Measurements from ENCODE around the gene EFNA2. TPM values are rescaled to one million over a fixed set of nuclear protein-coding genes. Genes with fewer than 3 reads are reported as not detected.

The EFNA2 gene
- total RNA-seq, 1 donor from 2014 or later: not detected

DNA sequence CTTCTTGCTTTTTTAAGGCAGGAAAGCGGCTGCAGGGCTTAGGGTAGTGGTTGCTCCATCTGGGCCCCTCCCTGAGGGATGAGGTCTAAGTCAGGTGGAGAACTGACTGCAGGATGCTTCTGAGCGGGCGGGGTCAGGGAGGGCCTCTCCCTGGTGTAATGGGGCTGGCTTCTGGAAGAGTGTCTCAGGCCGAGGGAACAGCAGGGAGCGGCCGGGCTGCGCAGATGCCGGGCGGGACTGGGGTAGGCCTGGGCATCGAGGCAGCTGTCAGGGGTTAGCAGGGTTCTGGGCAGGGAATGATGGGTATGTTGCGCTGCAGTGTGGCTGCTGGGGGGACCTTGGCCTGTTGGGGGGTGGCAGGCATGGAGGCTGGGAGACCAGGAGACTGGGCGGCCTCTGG, 7.6 kb upstream of the EFNA2 start:
- DNase-seq (ENCODE audit: missing footprints): no peak
- intact Hi-C loops (cut with DNase I): loop anchor here (5.0 kb wide), 3 partner anchors 104 to 229 kb away; partner anchors contain the start of genes DAZAP1 and NDUFS7
- ATAC-seq: no peak

DNA sequence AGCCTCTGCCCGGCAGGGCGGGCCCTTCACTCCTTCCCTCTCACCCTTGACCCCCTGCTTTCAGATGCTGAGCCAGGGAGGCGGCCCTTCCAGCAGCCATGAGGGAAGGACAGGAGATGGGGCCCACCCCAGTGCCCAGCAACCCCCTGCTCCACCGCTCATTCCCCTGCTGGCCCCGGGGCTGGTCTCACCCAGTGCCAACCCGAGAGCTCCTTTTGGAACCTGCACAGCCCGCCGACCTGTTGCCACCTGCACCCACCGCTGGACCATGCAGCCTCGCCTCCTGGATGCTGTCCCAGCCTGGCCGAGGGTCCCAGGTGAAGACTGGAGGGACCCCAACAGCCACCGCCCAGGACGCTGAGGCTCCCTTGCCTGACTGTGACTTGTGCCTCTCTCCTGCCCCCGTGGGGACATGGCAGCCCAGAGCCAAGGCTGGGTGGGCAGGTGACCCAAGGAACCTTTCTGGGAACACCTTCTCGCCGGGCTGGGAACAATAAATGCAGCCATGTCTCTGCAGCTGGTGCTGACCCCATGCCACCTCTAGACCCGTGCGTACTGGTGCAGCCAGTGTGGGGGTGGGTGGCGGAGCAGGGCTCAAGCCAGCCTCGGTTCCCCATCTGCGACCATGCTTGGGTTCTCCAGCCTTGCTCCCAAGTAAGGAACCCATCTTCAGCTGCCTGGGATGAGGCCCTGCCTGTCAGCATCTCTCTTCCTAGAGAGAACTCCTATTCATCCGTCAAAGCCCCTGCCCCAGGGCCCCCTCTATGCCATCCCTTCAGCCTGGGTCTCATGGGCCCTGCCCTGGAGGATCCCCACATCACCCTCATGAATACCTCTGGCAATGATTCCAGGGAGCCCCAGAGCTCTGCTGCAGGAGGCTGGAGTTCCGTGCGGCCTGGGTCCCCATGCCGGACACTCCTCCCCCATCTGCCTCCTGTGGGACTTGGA, 6.7 kb upstream of the EFNA2 start:
- no peak for ATAC-seq
- intact Hi-C loops (cut with DNase I): loop anchor here (5.0 kb wide), 3 partner anchors 103 to 228 kb away; partner anchors contain the start of genes DAZAP1 and NDUFS7
- DNase-seq (ENCODE audit: missing footprints): no peak

DNA sequence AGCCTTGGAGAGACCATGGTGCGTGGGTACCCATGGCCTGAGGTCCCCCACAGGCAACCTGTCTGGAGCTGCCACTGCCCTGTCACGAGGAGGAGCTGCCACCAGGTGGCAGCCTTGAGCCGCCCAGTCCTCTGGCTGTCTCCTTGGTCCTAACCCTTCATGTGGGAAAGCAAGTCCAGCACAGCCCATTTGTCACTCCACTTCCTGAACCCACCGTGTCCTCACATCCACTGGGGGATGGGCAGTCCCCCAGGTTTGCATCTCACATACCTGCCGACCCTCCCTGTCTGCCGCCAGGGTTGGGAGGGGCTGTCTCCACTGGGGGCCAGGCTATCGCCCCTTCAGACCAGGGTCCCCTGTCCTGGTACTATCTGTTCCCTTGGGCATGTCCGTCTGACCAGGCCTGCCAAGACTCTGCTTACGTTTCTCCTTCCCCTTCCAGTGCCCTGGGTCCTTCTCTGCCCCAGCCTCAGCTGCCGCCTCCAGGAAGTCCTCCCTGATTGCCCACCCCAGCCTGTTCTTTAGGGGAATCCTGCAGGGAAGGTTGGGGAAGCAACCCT, 5.8 kb upstream of the EFNA2 start:
- DNase-seq (ENCODE audit: missing footprints) (peak; percentile 87), ATAC-seq (peak; percentile 26)
- intact Hi-C loops (cut with DNase I): loop anchor here (5.0 kb wide), 3 partner anchors 102 to 227 kb away; partner anchors contain the start of genes DAZAP1 and NDUFS7

DNA sequence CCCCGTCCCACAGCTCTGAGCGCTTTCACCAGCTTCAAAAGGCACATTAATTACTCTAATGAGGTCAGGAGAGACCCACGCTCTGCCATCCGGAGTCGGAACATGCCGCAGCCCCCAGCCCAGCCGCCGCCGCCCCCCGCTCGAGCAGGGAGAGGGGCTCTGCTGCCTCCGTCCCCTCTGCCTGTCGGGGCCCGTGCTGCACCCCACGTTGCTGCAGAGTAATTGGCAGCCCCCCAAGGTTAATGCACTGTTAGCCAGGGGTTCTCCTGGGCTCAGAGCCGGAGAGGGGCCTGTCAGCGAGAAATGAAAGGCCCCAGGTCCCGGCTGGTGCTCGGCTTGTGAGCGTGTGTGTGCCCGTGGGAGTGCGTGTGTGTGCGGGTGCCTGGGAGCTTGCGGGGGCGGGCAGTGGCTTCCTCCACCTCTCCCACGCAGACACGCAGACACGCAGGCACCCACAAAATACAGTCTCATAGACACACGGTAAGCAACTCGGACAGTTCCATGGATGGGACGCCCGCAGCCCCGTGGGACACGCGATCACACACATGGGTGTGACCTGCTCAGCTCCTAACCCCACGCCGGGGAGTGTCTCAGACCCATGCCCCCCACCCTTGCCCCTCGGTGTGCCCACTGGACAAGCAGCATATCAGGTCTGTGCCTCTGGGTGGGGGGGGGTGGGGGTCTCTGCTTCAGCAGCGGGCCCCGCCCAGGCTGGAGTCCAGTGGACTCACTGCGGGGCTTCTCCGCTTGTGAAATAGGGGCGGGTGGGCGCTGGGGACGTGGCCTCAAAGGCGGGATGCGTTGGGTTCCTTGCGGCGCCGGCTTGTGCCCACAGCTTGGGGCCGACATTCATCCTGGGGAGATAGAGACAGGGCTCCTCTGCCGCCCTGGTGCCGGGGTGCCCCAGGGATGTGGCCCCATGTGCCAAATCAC, 4.8 kb upstream of the EFNA2 start:
- ATAC-seq (no peak), DNase-seq (ENCODE audit: missing footprints) (no peak)
- intact Hi-C loops (cut with DNase I): no loop called here

DNA sequence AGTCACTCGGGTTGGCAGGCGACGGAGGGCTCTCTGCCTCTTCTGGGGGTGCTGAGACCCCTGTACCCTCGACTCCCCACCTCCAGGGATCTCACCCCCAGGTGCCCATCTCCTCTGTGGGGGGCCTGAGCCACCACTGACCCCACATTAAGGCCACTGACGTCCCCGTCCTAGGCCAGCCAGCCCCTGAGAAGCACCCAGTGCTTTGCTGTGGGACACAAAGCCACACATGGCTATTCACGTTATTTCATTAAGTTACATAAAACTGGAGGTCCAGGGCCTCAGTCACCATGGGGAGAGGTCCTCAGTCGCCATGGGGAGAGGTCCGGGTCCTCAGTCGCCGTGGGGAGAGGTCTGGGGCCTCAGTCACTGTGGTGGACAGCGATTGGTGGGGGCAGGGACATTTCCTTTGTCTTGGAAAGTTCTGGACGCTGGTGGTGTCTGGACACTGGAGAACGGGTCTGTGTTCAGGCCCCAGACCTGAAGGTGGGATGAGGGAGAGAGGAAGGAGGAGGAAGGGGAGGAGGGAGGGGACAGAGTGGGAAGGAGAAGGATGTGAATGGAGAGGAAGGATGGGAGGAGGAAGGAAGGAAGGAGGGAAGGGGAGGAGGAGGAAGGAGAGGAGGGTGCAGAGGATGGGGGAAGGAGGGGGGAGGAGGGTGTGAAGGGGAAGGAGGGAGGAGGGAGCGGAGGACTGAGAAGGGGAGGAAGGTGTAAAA, 3.9 kb upstream of the EFNA2 start:
- ATAC-seq: no peak
- intact Hi-C loops (cut with DNase I): no loop called here

DNA sequence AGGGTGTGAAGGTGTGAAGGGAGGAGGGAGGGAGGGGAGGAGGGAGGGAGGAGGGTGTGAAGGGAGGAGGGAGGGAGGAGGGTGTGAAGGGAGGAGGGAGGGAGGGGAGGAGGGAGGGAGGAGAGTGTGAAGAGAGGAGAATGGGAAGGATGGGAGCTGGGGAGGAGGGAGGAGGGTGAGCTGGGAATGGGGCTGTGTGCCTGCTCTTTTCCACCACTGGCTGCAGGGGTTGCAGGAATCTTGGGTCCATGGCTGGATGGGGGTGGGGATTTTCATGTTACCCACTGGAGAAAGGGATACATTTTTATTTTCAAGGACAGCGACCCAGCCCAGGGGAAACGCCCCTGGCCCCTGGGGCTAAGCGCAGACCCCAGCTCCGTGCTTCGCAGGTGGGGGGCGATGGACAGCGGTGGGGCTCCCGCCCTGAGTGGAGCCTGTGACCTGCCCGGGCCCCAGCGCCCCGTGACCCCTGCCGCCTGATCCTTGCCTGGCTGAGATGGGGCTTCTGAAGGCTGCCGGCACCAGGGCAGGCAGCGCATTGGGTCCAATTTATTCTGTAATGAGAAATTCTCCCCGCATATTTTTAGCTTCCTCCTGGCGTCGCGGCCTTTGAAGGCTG, 3.0 kb upstream of the EFNA2 start:
- DNase-seq (ENCODE audit: missing footprints): no peak
- intact Hi-C loops (cut with DNase I): no loop called here
- ATAC-seq: no peak

More for the DNA sequence above, 3.9 kb upstream of the EFNA2 start:
- no peak for DNase-seq (ENCODE audit: missing footprints)

DNA sequence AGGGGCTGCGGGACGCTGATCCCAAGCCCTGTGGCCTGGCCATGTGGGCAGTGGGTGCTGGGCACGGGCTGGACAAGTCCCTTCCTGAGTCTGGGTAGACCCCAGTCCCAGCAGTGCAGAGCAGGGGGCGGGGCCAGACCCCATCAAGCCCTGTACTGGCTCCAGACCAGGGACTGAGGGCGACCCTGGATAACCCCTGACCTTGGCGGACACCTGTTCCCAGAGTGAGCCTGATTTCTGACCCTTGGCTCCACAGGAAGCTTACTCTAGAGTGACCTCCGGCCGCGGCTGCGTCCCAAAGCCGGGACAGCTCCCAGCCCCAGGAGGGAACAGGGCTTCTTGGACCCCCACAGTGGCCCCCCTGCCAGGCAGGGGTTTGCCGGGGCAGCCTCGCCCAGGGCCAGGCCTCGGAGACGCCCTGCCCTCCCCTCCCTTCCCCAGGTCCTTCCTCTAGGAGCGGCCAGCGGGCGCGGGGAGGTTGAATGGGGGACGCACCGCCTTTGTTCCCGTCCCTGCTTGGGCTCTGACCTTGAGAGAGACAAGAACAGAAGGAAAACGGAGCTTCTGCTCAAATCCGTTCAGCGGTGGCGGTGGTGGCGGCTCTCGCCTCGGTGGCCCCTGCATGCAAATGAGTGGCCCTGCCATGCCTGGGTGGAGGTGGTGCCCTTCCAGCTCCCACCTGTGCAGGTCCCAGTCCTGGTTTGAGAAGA, 2.3 kb upstream of the EFNA2 start:
- intact Hi-C loops (cut with DNase I): no loop called here
- DNase-seq (ENCODE audit: missing footprints): no peak
- no peak for ATAC-seq

DNA sequence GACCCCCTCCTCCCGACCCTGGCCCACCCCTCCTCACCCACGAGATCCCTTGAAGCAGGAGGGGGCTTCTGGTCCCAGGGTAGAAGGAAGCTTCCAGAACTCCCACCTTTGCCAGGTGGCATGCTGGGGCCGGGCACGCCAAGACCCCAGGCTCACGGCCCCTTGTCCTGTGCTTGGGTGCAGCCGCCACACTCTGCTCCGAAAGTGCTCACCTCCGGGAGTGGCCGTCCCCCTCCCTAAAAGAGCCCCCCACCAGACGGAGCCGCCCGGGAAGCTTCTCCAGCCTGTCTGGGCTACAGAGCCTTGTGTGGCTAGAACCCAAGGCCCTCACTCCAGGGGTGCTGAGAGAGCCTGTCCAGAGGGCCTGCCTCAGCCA, 1.8 kb upstream of the EFNA2 start:
- intact Hi-C loops (cut with DNase I): no loop called here
- DNase-seq (ENCODE audit: missing footprints): no peak
- no peak for ATAC-seq

DNA sequence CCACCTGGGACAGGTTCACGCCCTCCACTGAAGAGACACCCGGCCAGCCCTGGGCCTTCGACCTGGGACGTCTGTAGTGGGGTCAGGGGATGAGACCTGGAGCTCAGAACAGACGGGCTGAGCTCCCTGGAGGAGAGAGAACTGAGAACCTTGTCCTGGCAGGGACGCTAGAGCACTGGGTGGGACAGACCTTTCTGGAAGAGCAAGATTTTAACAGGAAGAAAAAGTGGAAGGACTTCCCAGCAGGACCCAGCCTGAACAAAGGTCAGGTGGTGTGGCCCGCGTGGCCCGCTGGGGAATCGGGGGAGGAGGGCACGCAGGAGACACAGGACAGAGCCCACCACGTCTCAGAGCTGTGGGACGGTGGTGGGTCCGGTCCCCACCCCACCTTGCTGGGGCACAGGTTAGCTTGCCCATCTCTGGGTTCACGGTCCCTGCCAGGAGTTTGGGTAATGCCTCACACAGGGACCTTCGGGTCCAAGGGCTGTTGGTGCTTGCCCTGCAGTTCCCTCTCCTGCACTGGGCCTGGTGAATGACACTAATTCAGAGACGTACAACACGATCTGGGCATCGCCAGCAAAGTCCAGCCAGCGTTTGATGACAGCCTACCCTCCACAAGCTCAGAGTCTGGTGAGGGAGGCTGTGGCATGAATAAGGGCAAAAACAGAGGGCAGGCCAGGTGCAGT, 1.2 kb upstream of the EFNA2 start:
- ATAC-seq (no peak), DNase-seq (ENCODE audit: missing footprints) (no peak)
- intact Hi-C loops (cut with DNase I): no loop called here

DNA sequence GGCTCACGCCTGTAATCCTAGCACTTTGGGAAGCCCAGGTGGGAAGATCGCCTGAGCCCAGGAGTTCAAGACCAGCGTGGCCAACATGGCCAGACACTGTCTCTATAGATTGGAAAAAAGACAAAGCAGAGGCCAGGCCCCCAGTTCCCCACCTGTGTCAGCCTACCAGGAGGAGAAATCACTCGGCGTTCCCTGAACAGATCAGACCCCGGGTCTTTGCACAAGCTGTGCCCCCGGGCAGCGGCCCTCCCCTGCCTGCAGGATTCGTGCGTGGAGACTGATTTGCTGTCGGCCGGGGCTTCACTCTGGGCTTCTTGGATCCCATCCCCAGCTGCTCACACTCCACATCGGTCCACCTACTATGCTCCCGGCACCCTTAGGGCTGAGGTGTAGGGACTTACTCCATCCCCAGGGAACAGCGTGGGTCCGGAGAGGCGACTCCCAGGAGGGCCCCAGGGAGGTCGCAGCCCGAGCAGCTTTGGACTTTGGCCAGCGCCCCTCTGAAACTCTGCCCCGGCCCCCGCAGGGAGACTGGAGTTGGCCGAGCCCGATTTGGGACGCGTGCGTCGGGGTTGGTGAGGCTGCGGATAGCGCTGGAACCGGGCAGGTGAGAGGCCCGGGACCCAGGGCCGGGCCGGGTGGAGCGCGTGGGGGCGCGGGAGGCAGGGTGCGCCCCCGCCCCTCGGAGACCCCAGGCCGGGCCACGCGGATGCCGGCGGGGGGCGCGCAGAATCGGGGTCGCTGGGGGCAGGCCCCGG, 515 bp upstream of the EFNA2 start:
- DNase-seq (ENCODE audit: missing footprints) (no peak), ATAC-seq (no peak)
- intact Hi-C loops (cut with DNase I): no loop called here

DNA sequence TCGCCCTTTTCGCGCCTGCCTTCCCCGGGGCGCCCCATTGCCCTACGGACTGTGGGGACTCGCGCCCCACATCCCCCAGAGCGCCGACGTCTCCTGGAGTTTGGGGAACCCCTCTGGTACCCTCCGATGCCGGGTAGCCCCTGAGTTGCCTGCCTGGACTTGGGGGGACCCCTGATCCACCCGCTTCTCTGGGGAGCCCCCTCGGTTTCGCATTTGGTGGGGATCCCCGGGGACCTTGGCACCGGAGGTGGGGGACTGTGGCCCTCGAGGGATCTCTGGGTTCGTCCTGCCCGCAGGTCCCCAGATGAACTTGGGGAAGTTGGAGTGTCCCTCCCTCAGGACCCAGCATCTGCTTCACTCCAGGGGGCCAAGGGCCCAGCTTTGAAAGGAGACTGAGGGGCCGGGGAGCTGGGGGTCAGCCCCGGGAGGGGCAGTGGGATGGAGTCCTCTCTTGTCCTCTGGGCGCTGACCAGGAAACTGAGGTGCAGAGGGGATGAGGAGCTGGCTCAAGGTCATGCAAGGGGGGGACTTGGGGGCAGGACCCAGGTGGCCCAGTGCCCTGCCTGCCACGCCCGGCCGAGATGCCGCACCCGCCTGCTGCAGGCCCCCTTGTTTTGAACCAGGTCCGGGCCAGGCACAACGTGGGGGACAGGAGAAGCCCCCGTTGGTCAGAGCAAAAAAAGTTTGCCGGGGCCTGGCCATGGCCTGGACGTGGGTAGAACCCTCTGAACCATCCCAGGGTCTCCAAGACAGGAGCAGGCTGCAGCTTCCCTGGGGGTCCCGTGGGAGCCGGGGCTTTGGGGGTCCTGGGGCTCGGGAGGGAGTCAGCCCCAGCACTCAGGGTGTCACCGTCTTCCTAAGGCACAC, 1.0 kb downstream of the EFNA2 start:
- DNase-seq (ENCODE audit: missing footprints) (no peak), ATAC-seq (no peak)
- intact Hi-C loops (cut with DNase I): no loop called here

DNA sequence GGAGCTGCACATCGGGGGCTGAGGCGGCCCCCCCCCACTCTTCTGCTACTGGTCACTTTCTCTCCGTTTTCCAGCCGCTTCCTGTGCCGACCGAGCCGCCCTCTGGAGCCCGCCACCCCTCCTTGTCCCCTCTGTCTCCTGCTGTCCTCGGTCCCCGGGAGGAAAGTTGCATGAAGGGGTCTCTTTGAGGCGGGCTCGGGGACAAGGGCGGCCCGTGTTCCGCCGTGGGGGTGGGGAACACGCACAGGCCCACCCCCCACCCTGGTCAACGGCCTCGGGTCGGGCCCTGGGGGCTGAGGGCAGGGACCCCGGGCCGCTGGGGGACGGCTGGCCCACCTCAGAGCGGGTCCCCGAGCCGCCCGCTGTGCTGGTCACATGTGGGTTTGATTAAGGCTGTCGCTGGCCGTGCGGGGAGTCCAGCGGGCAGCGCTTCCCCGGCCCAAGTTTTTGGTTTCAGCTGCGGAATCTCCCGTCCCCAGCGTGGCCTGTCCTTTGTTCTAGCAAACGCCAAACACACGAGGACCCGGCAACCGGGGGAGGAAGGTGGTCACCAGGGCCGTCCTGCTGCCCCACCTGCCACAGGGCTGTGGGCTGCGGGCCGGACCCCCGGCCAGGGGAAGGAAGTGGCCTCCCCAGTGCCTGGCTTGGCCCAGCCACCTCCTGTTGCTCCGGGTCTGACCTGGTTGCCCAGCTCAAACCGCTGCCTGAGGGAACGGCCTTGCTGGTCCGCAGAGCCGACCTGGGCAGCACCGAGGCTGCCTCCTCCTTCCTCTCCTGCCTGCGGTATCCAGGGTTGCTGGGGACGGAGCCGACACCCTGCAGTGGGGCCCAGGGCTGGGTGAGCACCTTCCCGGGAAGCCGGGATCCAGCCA, 1.9 kb downstream of the EFNA2 start:
- intact Hi-C loops (cut with DNase I): no loop called here
- ATAC-seq (no peak), DNase-seq (ENCODE audit: missing footprints) (no peak)

DNA sequence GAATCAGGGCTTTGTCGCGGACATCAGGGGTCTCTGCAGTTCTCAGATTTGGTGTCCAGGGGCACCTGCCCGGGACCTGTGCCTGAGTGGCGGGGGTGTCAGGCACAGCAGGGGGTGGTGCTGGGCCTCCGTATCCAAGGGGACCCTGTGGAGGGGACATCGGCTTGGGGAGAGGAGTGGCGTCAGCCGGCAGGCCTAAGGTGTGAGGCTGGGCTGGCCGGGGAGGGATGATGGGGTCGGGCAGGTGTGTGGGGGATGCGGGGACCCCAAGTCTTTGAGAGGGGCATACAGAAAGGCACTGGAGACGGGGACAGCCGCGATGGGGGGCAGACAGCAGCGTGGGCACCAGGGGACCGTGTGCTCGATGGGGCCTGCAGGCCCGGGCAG, 2.5 kb downstream of the EFNA2 start:
- ATAC-seq (no peak), DNase-seq (ENCODE audit: missing footprints) (no peak)
- intact Hi-C loops (cut with DNase I): no loop called here

DNA sequence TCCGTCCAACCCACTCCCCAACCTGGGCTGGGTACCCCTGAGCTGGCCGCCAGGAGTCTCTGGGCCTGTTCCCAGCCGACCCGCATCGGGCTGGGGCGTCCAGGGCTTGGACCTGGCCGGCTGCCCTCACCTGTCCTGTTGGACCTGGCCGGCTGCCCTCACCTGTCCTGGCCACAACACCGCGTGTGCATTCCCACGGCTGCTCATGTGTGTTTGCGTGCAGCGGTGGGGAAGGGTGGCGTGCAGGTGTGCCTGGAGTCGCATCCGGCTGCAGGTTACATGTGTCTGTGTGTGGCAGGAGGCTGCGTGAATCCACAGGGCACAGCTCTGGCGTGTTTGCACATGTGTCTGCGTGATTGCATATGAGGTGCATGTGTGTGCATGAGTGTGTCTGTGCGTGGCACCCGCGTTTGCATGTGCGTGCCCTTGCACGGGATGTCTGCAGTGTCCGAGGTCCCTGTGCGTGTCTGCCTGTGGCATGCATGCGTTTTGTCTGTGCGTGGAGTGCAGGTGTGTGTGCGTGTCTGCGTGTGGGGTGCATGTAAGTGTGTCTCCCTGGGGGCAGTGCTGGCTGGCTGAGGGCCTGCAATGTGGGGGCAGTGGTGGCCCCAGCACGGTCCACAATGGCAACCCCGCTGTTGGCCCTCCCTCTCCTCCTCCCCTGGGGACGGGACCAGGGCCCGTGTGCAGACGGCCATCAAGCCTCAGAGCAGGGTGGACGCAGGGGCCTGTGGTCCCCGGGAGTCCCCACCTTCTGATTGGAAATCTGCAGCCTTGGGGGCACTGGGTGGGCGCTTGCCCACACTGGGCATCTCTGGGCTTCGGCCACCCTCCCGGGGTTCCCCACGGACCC, 3.4 kb downstream of the EFNA2 start:
- no peak for ATAC-seq
- DNase-seq (ENCODE audit: missing footprints): no peak
- intact Hi-C loops (cut with DNase I): no loop called here
